Lower leg skin (tissue), 4 donors: ENCODE measurements around the gene KRTAP9-7. TPM values are rescaled to one million over a fixed set of nuclear protein-coding genes. Genes with fewer than 3 reads are reported as not detected.

Experiments
- DNase-seq, 2 donors: peaks; one replicate each; pipeline ENCODE4 v3.0.0-alpha.2; 2019; ENCODE audit warnings: low spot score in 2 of 2
- H3K4me3 ChIP-seq: fragments of 200-600 bp; sonication (generic); 2 replicates; pipeline ENCODE4 v1.5.1; 2017; ENCODE audit warnings: mild to moderate bottlenecking, low read depth; ENCODE audit not compliant: poor library complexity, severe bottlenecking
- CTCF ChIP-seq, 3 donors: fragments of 450-650 bp; IDR thresholded peaks; one replicate each; pipeline ENCODE4 v1.5.1; 2016; ENCODE audit warnings: antibody characterized with exemption in 3 of 3, mild to moderate bottlenecking in 3 of 3, moderate library complexity in 2 of 3
- POLR2A ChIP-seq, 2 donors: fragments of 450-650 bp; IDR thresholded peaks; one replicate each; pipeline ENCODE4 v1.6.1; 2016 to 2017; ENCODE audit warnings: antibody characterized with exemption in 2 of 2, mild to moderate bottlenecking in 1 of 2, moderate library complexity in 1 of 2
- WGBS, 2 donors: methylation state at CpG; one replicate each; pipeline ENCODE4 v1.1.5; 2018; 5-methylcytosine and 5-hydroxymethylcytosine counted together
- intact Hi-C: fragments of 100-400 bp; cut with DNase I; formaldehyde crosslinking; loops from one replicate; pipeline ENCODE4 v1.15.0; 2023; ENCODE audit warnings: low total_unique reads
- total RNA-seq, 4 donors: library from RNA; depleted of rRNA; stranded (reverse); fragments of >200 nt; gene quantifications; one replicate each; pipeline ENCODE4 v1.1.0, GENCODE V29; 2016

Gene KRTAP9-7
- total RNA-seq, 4 donors from 2014 or later, result 0.51 to 17.1 TPM; not detected in 2

- intact Hi-C loops, result loop anchor here (10.0 kb wide), 1 partner anchor 421 kb away; no protein-coding TSS in a partner anchor
- TF ChIP-seq CTCF (IDR thresholded peaks at IDR 0.05) (no peak), POLR2A (IDR thresholded peaks at IDR 0.05) (no peak)
- WGBS, 2 donors, result 87 to 89% methylated on average over 3 to 6 of the region's 6 CpGs
- peak in 1 of 2 donors; percentile 50 for DNase-seq
- no peak overlapping the region for H3K4me3 ChIP-seq
These were observed 50.1 kb downstream of the KRTAP9-7 start for GRCh38 chr17:41325611-41326010.

Other genes starting within 250 kb of the KRTAP9-7 start
- gene KRTAP1-5, start 248.5 kb upstream of the KRTAP9-7 start, total RNA-seq, result 100 to 1,000 TPM in 1 of 4 donors, 10 to 100 TPM in 1, under 1 TPM in 1, not detected in 1; 0.22 to 168 (median 10.9) TPM
- 1 to 10 TPM in 1 of 4 donors, not detected in 3; 4.2 TPM for gene KRTAP1-4, start 245.5 kb upstream of the KRTAP9-7 start, total RNA-seq
- 100 to 1,000 TPM in 1 of 4 donors, 1 to 10 TPM in 1, not detected in 2; 1.6 to 107 TPM for gene KRTAP1-3, start 240.8 kb upstream of the KRTAP9-7 start, total RNA-seq
- 100 to 1,000 TPM in 1 of 4 donors, 1 to 10 TPM in 1, under 1 TPM in 1, not detected in 1; 0.32 to 195 (median 5.1) TPM for gene KRTAP1-1, start 234.2 kb upstream of the KRTAP9-7 start, total RNA-seq
- 10 to 100 TPM in 1 of 4 donors, 1 to 10 TPM in 1, not detected in 2; 7.0 to 83.9 TPM for gene KRTAP2-1, start 228.4 kb upstream of the KRTAP9-7 start, total RNA-seq
- 10 to 100 TPM in 1 of 4 donors, 1 to 10 TPM in 1, not detected in 2; 3.6 to 58.7 TPM for gene KRTAP2-2, start 220.5 kb upstream of the KRTAP9-7 start, total RNA-seq
- 10 to 100 TPM in 1 of 4 donors, 1 to 10 TPM in 1, not detected in 2; 3.9 to 12.8 TPM for gene KRTAP2-3, start 215.6 kb upstream of the KRTAP9-7 start, total RNA-seq
- 10 to 100 TPM in 1 of 4 donors, not detected in 3; 61.4 TPM for gene KRTAP2-4, start 209.8 kb upstream of the KRTAP9-7 start, total RNA-seq
- gene KRTAP4-7, start 191.5 kb upstream of the KRTAP9-7 start, total RNA-seq, result 10 to 100 TPM in 1 of 4 donors, 1 to 10 TPM in 1, under 1 TPM in 1, not detected in 1; 0.54 to 73.1 (median 2.4) TPM
- 10 to 100 TPM in 1 of 4 donors, not detected in 3; 27.3 TPM for gene KRTAP4-8, start 177.6 kb upstream of the KRTAP9-7 start, total RNA-seq
- gene KRTAP4-16, start 173.5 kb upstream of the KRTAP9-7 start, total RNA-seq, result not detected
- gene KRTAP4-9, start 170.3 kb upstream of the KRTAP9-7 start, total RNA-seq, result 10 to 100 TPM in 1 of 4 donors, 1 to 10 TPM in 1, under 1 TPM in 1, not detected in 1; 0.44 to 73.5 (median 2.6) TPM
- gene KRTAP4-11, start 157.3 kb upstream of the KRTAP9-7 start, total RNA-seq, result 10 to 100 TPM in 1 of 4 donors, under 1 TPM in 1, not detected in 2; 0.89 to 20.6 TPM
- gene KRTAP4-12, start 151.5 kb upstream of the KRTAP9-7 start, total RNA-seq, result 10 to 100 TPM in 1 of 4 donors, not detected in 3; 57.0 TPM
- gene KRTAP4-6, start 135.2 kb upstream of the KRTAP9-7 start, total RNA-seq, result 10 to 100 TPM in 1 of 4 donors, under 1 TPM in 1, not detected in 2; 0.25 to 54.3 TPM
- 10 to 100 TPM in 1 of 4 donors, under 1 TPM in 1, not detected in 2; 0.34 to 14.9 TPM for gene KRTAP4-5, start 125.9 kb upstream of the KRTAP9-7 start, total RNA-seq
- gene KRTAP4-4, start 115.0 kb upstream of the KRTAP9-7 start, total RNA-seq, result 100 to 1,000 TPM in 1 of 4 donors, under 1 TPM in 1, not detected in 2; 0.84 to 102 TPM
- gene KRTAP4-3, start 107.5 kb upstream of the KRTAP9-7 start, total RNA-seq, result 10 to 100 TPM in 1 of 4 donors, 1 to 10 TPM in 1, not detected in 2; 1.2 to 54.0 TPM
- 10 to 100 TPM in 1 of 4 donors, 1 to 10 TPM in 1, not detected in 2; 5.0 to 75.4 TPM for gene KRTAP4-2, start 97.5 kb upstream of the KRTAP9-7 start, total RNA-seq
- 10 to 100 TPM in 1 of 4 donors, 1 to 10 TPM in 1, not detected in 2; 2.1 to 66.2 TPM for gene KRTAP4-1, start 90.8 kb upstream of the KRTAP9-7 start, total RNA-seq
- gene KRTAP9-1, start 85.8 kb upstream of the KRTAP9-7 start, total RNA-seq, result under 1 TPM in 1 of 4 donors, not detected in 3; 0.91 TPM
- gene KRTAP9-2, start 49.0 kb upstream of the KRTAP9-7 start, total RNA-seq, result 100 to 1,000 TPM in 1 of 4 donors, 10 to 100 TPM in 1, not detected in 2; 18.1 to 183 TPM
- 100 to 1,000 TPM in 1 of 4 donors, 1 to 10 TPM in 1, under 1 TPM in 1, not detected in 1; 0.27 to 218 (median 8.7) TPM for gene KRTAP9-3, start 43.2 kb upstream of the KRTAP9-7 start, total RNA-seq
- 100 to 1,000 TPM in 1 of 4 donors, under 1 TPM in 2, not detected in 1; 0.47 to 120 (median 0.97) TPM for gene KRTAP9-8, start 37.7 kb upstream of the KRTAP9-7 start, total RNA-seq
- 100 to 1,000 TPM in 1 of 4 donors, 1 to 10 TPM in 1, under 1 TPM in 1, not detected in 1; 0.37 to 177 (median 2.1) TPM for gene KRTAP9-4, start 26.0 kb upstream of the KRTAP9-7 start, total RNA-seq
- 10 to 100 TPM in 1 of 4 donors, 1 to 10 TPM in 1, not detected in 2; 2.1 to 94.5 TPM for gene KRTAP9-9, start 20.3 kb upstream of the KRTAP9-7 start, total RNA-seq
- gene KRTAP9-6, start 10.3 kb upstream of the KRTAP9-7 start, total RNA-seq, result under 1 TPM in 2 of 4 donors, not detected in 2; 0.38 to 0.62 TPM
- gene KRTAP29-1, start 27.2 kb downstream of the KRTAP9-7 start, total RNA-seq, result 1 to 10 TPM in 1 of 4 donors, not detected in 3; 2.5 TPM
- gene KRTAP16-1, start 33.6 kb downstream of the KRTAP9-7 start, total RNA-seq, result 1 to 10 TPM in 1 of 4 donors, not detected in 3; 5.9 TPM
- gene KRTAP17-1, start 40.0 kb downstream of the KRTAP9-7 start, total RNA-seq, result 10 to 100 TPM in 1 of 4 donors, 1 to 10 TPM in 1, not detected in 2; 1.3 to 38.6 TPM
- 10 to 100 TPM in 2 of 4 donors, under 1 TPM in 1, not detected in 1; 0.25 to 73.9 (median 11.0) TPM for gene KRT33A, start 75.1 kb downstream of the KRTAP9-7 start, total RNA-seq
- 100 to 1,000 TPM in 1 of 4 donors, 1 to 10 TPM in 1, under 1 TPM in 1, not detected in 1; 0.25 to 117 (median 4.4) TPM for gene KRT33B, start 94.1 kb downstream of the KRTAP9-7 start, total RNA-seq
- gene KRT34, start 106.6 kb downstream of the KRTAP9-7 start, total RNA-seq, result 100 to 1,000 TPM in 1 of 4 donors, 10 to 100 TPM in 1, 1 to 10 TPM in 1, under 1 TPM in 1; 0.72 to 143 (median 6.3) TPM
- 100 to 1,000 TPM in 1 of 4 donors, 10 to 100 TPM in 3; 15.9 to 197 (median 24.1) TPM for gene KRT31, start 121.9 kb downstream of the KRTAP9-7 start, total RNA-seq
- gene KRT37, start 148.9 kb downstream of the KRTAP9-7 start, total RNA-seq, result not detected
- gene KRT38, start 165.3 kb downstream of the KRTAP9-7 start, total RNA-seq, result 1 to 10 TPM in 2 of 4 donors, not detected in 2; 1.3 to 1.8 TPM
- gene KRT32, start 191.7 kb downstream of the KRTAP9-7 start, total RNA-seq, result 10 to 100 TPM in 1 of 4 donors, under 1 TPM in 1, not detected in 2; 0.46 to 11.6 TPM
- under 1 TPM in 1 of 4 donors, not detected in 3; 0.84 TPM for gene KRT35, start 205.5 kb downstream of the KRTAP9-7 start, total RNA-seq
- under 1 TPM in 1 of 4 donors, not detected in 3; 0.97 TPM for gene KRT36, start 214.2 kb downstream of the KRTAP9-7 start, total RNA-seq
- gene KRT13, start 229.9 kb downstream of the KRTAP9-7 start, total RNA-seq, result under 1 TPM in 2 of 4 donors, not detected in 2; 0.19 to 0.46 TPM
- gene KRT15, start 243.2 kb downstream of the KRTAP9-7 start, total RNA-seq, result 1,000 to 10,000 TPM in 2 of 4 donors, 100 to 1,000 TPM in 2; 802 to 1,380 (median 1,140) TPM